Glutamatergic neuron (in vitro differentiated cells): ENCODE measurements around the gene SMAD7. TPM values are rescaled to one million over a fixed set of nuclear protein-coding genes. Genes with fewer than 3 reads are reported as not detected.

Experiments
- DNase-seq: peaks from one replicate; pipeline ENCODE4 v3.0.0; 2022
- H3K27ac Mint-ChIP-seq: one replicate; pipeline ENCODE4 v1.8.0; 2020; ENCODE audit warnings: mild to moderate bottlenecking, mixed read lengths, inconsistent platforms; ENCODE audit not compliant: unreplicated experiment
- H3K27me3 Mint-ChIP-seq: one replicate; pipeline ENCODE4 v1.8.0; 2020; ENCODE audit warnings: mild to moderate bottlenecking, moderate library complexity, mixed read lengths, inconsistent platforms; ENCODE audit not compliant: unreplicated experiment
- H3K36me3 Mint-ChIP-seq: one replicate; pipeline ENCODE4 v1.8.0; 2020; ENCODE audit warnings: mild to moderate bottlenecking, mixed read lengths, inconsistent platforms; ENCODE audit not compliant: unreplicated experiment
- H3K4me1 Mint-ChIP-seq: one replicate; pipeline ENCODE4 v1.8.0; 2020; ENCODE audit warnings: mild to moderate bottlenecking, low read depth, mixed read lengths, inconsistent platforms; ENCODE audit not compliant: unreplicated experiment
- H3K4me3 Mint-ChIP-seq: one replicate; pipeline ENCODE4 v1.8.0; 2020; ENCODE audit warnings: mild to moderate bottlenecking, mixed read lengths, inconsistent platforms; ENCODE audit not compliant: unreplicated experiment
- H3K9me3 Mint-ChIP-seq: one replicate; pipeline ENCODE4 v1.8.0; 2020; ENCODE audit warnings: mild to moderate bottlenecking, moderate library complexity, mixed read lengths, inconsistent platforms; ENCODE audit not compliant: unreplicated experiment
- CTCF ChIP-seq: fragments of 200-600 bp; sonication (generic); IDR thresholded peaks from one replicate; pipeline ENCODE4 v1.5.0; 2021; ENCODE audit not compliant: partially characterized antibody, unreplicated experiment
- total RNA-seq: library from RNA; stranded (reverse); fragmentation: NEBNext Ultra II Directional; extraction: Animal tissue kit (Norgen Biotek cat#: 25700); gene quantifications from one replicate; pipeline ENCODE4 v1.2.1, GENCODE V29; 2021; ENCODE audit not compliant: unreplicated experiment

The SMAD7 gene
- total RNA-seq, 1 donor from 2014 or later, result 10.8 TPM

GRCh38 chr18:48959921-48960920 is 9.5 kb upstream of the SMAD7 start:
- DNase-seq, result no peak
- H3K36me3 Mint-ChIP-seq, result no peaks in the 10 kb centered on the region
- no peak overlapping the region for H3K4me3 Mint-ChIP-seq
- peaks cover 22% of the 10 kb centered on the region for H3K4me1 Mint-ChIP-seq
- no peaks in the 10 kb centered on the region for H3K9me3 Mint-ChIP-seq
- H3K27ac Mint-ChIP-seq, result no peak overlapping the region
- peaks cover 4% of the 10 kb centered on the region for H3K27me3 Mint-ChIP-seq
- no peak for TF ChIP-seq CTCF

GRCh38 chr18:48959551-48959920 is 8.8 kb upstream of the SMAD7 start:
- H3K4me1 Mint-ChIP-seq, result peaks cover 22% of the 10 kb centered on the region
- H3K36me3 Mint-ChIP-seq, result no peaks in the 10 kb centered on the region
- no peaks in the 10 kb centered on the region for H3K9me3 Mint-ChIP-seq
- no peak overlapping the region for H3K27ac Mint-ChIP-seq
- H3K4me3 Mint-ChIP-seq, result no peak overlapping the region
- H3K27me3 Mint-ChIP-seq, result peaks cover 4% of the 10 kb centered on the region
- no peak for DNase-seq
- no peak for TF ChIP-seq CTCF

- H3K27me3 Mint-ChIP-seq, result peaks cover 4% of the 10 kb centered on the region
- H3K36me3 Mint-ChIP-seq, result no peaks in the 10 kb centered on the region
- H3K4me3 Mint-ChIP-seq, result no peak overlapping the region
- no peak overlapping the region for H3K27ac Mint-ChIP-seq
- H3K9me3 Mint-ChIP-seq, result no peaks in the 10 kb centered on the region
- no peak for DNase-seq
- H3K4me1 Mint-ChIP-seq, result peaks cover 17% of the 10 kb centered on the region
- TF ChIP-seq CTCF, result no peak
Measured at GRCh38 chr18:48958951-48959350, 8.2 kb upstream of the SMAD7 start.

GRCh38 chr18:48957616-48958015 is 6.9 kb upstream of the SMAD7 start:
- TF ChIP-seq CTCF, result no peak
- Mint-ChIP-seq H3K36me3 (no peaks in the 10 kb centered on the region), H3K4me1 (peaks cover 4% of the 10 kb centered on the region), H3K4me3 (no peak overlapping the region), H3K27me3 (peaks cover 8% of the 10 kb centered on the region), H3K27ac (no peak overlapping the region), H3K9me3 (no peaks in the 10 kb centered on the region)
- no peak for DNase-seq

GRCh38 chr18:48957136-48957535 is 6.4 kb upstream of the SMAD7 start:
- H3K27me3 Mint-ChIP-seq, result peaks cover 7% of the 10 kb centered on the region
- H3K4me3 Mint-ChIP-seq, result no peak overlapping the region
- H3K27ac Mint-ChIP-seq, result no peak overlapping the region
- H3K4me1 Mint-ChIP-seq, result no peaks in the 10 kb centered on the region
- no peaks in the 10 kb centered on the region for H3K9me3 Mint-ChIP-seq
- DNase-seq, result no peak
- no peak for TF ChIP-seq CTCF
- no peaks in the 10 kb centered on the region for H3K36me3 Mint-ChIP-seq
